ENCODE measurements around the gene EPS8L1. TPM values are rescaled to one million over a fixed set of nuclear protein-coding genes. Genes with fewer than 3 reads are reported as not detected.

The EPS8L1 gene
- total and polyA plus RNA-seq, 10 donors = 0.37 to 5.3 (median 3.1) TPM; not detected in 1

- peak overlapping the region; percentile 75 to 94 (median 86) for H3K27ac ChIP-seq
- intact Hi-C loops (cut with DNase I; ENCODE audit: low total_unique reads) = no loop called here
Observed at GRCh38 chr19:55117663-55118391, 42.2 kb downstream of the EPS8L1 start.

GRCh38 chr19:55118401-55118991 lies 42.8 kb downstream of the EPS8L1 start:
- peaks cover 15 to 49% (median 38%) of the 10 kb centered on the region in 6 donors for H3K4me1 ChIP-seq
- H3K27ac ChIP-seq = peak overlapping the region; percentile 75 to 94 (median 86)
- WGBS, 5 donors = 23 to 31% (median 26%) methylated on average over 12 to 22 of the region's 22 CpGs
- no peaks in the 10 kb centered on the region for H3K9me3 ChIP-seq
- TF ChIP-seq POLR2A (IDR thresholded peaks at IDR 0.05) (no peak), CTCF (IDR thresholded peaks at IDR 0.05 in 8 of 11, conservative IDR thresholded peaks at IDR 0.05 in 3 of 11) (no peak), POLR2AphosphoS5 (IDR thresholded peaks at IDR 0.05) (peak in 1 of 3 donors; percentile 8)
- peak; percentile 79 for DNase-seq
- H3K4me3 ChIP-seq = peak overlapping the region in 7 of 8 donors; percentile 81 to 96 (median 86)
- peaks cover 0 to 14% (median 0%) of the 10 kb centered on the region in 6 donors for H3K36me3 ChIP-seq
- H3K27me3 ChIP-seq (replicated peaks in 1 of 7) = peaks cover 0 to 5% (median 0%) of the 10 kb centered on the region in 7 donors
- intact Hi-C loops (cut with DNase I; ENCODE audit: low total_unique reads) = no loop called here

More at GRCh38 chr19:55117663-55118391, 42.2 kb downstream of the EPS8L1 start:
- Histone ChIP-seq H3K27me3 (replicated peaks in 1 of 7) (no peaks in the 10 kb centered on the region), H3K36me3 (peaks cover 0 to 21% (median under 1%) of the 10 kb centered on the region in 6 donors), H3K9me3 (no peaks in the 10 kb centered on the region), H3K4me1 (peaks cover 18 to 56% (median 45%) of the 10 kb centered on the region in 6 donors), H3K4me3 (peak overlapping the region; percentile 72 to 96 (median 86))
- WGBS, 5 donors = 0 to 1% (median 1%) methylated on average over 31 to 44 of the region's 44 CpGs
- TF ChIP-seq POLR2A (IDR thresholded peaks at IDR 0.05) (peak in 1 of 3 donors; percentile 39), CTCF (IDR thresholded peaks at IDR 0.05 in 8 of 11, conservative IDR thresholded peaks at IDR 0.05 in 3 of 11) (peak in 4 of 11 experiments; percentile 15 to 34 (median 28)), POLR2AphosphoS5 (IDR thresholded peaks at IDR 0.05) (peak; percentile 90 to 96 (median 90))
- DNase-seq = peak; percentile 100

- H3K4me1 ChIP-seq = peaks cover 15 to 43% (median 34%) of the 10 kb centered on the region in 6 donors
- no peaks in the 10 kb centered on the region for H3K9me3 ChIP-seq
- H3K36me3 ChIP-seq = peaks cover 0 to 11% (median 0%) of the 10 kb centered on the region in 6 donors
- TF ChIP-seq POLR2AphosphoS5 (IDR thresholded peaks at IDR 0.05) (no peak), CTCF (IDR thresholded peaks at IDR 0.05 in 8 of 11, conservative IDR thresholded peaks at IDR 0.05 in 3 of 11) (no peak), POLR2A (IDR thresholded peaks at IDR 0.05) (no peak)
- 57 to 80% (median 71%) methylated on average over 14 of the region's 14 CpGs for WGBS, 5 donors
- H3K27me3 ChIP-seq (replicated peaks in 1 of 7) = peaks cover 0 to 11% (median 0%) of the 10 kb centered on the region in 7 donors
- no peak for DNase-seq
- H3K4me3 ChIP-seq = peak overlapping the region in 1 of 8 donors; percentile 96
- intact Hi-C loops (cut with DNase I; ENCODE audit: low total_unique reads) = no loop called here
- H3K27ac ChIP-seq = peak overlapping the region in 5 of 8 donors; percentile 79 to 94 (median 90)
Observed at GRCh38 chr19:55119053-55119452, 43.4 kb downstream of the EPS8L1 start.

- no peak for DNase-seq
- H3K27ac ChIP-seq = no peak overlapping the region
- H3K9me3 ChIP-seq = no peaks in the 10 kb centered on the region
- no peaks in the 10 kb centered on the region for H3K36me3 ChIP-seq
- TF ChIP-seq CTCF (IDR thresholded peaks at IDR 0.05 in 8 of 11, conservative IDR thresholded peaks at IDR 0.05 in 3 of 11) (no peak), POLR2A (IDR thresholded peaks at IDR 0.05) (no peak), POLR2AphosphoS5 (IDR thresholded peaks at IDR 0.05) (no peak)
- H3K27me3 ChIP-seq (replicated peaks in 1 of 7) = peaks cover 0 to 70% (median 11%) of the 10 kb centered on the region in 7 donors
- peaks cover 0 to 17% (median 7%) of the 10 kb centered on the region in 6 donors for H3K4me1 ChIP-seq
- intact Hi-C loops (cut with DNase I; ENCODE audit: low total_unique reads) = no loop called here
- H3K4me3 ChIP-seq = no peak overlapping the region
- WGBS, 5 donors = 85 to 92% (median 90%) methylated on average over 15 to 16 of the region's 16 CpGs
Observed at GRCh38 chr19:55131421-55131820, 55.8 kb downstream of the EPS8L1 start.

Measured in spleen (tissue), 11 donors.